Epithelial cell of proximal tubule (primary cell): Measurements from ENCODE around the gene FGD2. TPM values are rescaled to one million over a fixed set of nuclear protein-coding genes. Genes with fewer than 3 reads are reported as not detected.
"Not testable (repeated sequence)": the region's sequence is repeated elsewhere in the genome, so short reads cannot be mapped to it uniquely, and the experiment has no call there.

ENCODE experiments used
- DNase-seq: peaks from one replicate; pipeline ENCODE4 v3.0.0-alpha.2; 2011; ENCODE audit warnings: low read depth
- H3K4me3 ChIP-seq: 2 replicates; pipeline ENCODE4 v1.5.1; 2011; ENCODE audit warnings: low read depth, mild to moderate bottlenecking, low read length
- CTCF ChIP-seq: conservative IDR thresholded peaks from 2 replicates; pipeline ENCODE4 v1.5.1; 2012; ENCODE audit warnings: low read depth, mild to moderate bottlenecking, low read length
- total RNA-seq: library from RNA; depleted of rRNA; stranded (reverse); fragments of >200 nt; gene quantifications from 2 replicates; pipeline ENCODE4 v1.2.3, GENCODE V29; 2015

The FGD2 gene
- total RNA-seq, 1 donor from 2014 or later: not detected

- peak overlapping the region; percentile 97 for H3K4me3 ChIP-seq
- no peak for TF ChIP-seq CTCF
- no peak for DNase-seq
These were observed 20.7 kb upstream of the FGD2 start for GRCh38 chr6:36984581-36985416.

- H3K4me3 ChIP-seq: peak overlapping the region; percentile 97
- DNase-seq: no peak
- TF ChIP-seq CTCF: no peak
These were observed 20.0 kb upstream of the FGD2 start for GRCh38 chr6:36985417-36985807.

- no peak for DNase-seq
- H3K4me3 ChIP-seq: peak within 1 kb of the TSS; percentile 97
- no peak for TF ChIP-seq CTCF
These were observed 19.4 kb upstream of the FGD2 start, which contains the start of gene MTCH1 for GRCh38 chr6:36985808-36986703. MTCH1 (minus strand) TSS chr6:36986196; CDS start chr6:36986173, 23 bp downstream.

GRCh38 chr6:36986704-36987047, 18.8 kb upstream of the FGD2 start:
- no peak for DNase-seq
- H3K4me3 ChIP-seq: peak overlapping the region; percentile 97
- TF ChIP-seq CTCF: no peak

- H3K4me3 ChIP-seq: no peak overlapping the region
- no peak for TF ChIP-seq CTCF
- no peak for DNase-seq
These were observed 16.2 kb upstream of the FGD2 start for GRCh38 chr6:36989264-36989663.

GRCh38 chr6:36990401-36990800, 15.1 kb upstream of the FGD2 start:
- H3K4me3 ChIP-seq, DNase-seq: not testable (repeated sequence)

GRCh38 chr6:36997811-36998722, 7.4 kb upstream of the FGD2 start:
- TF ChIP-seq CTCF: no peak
- no peak for DNase-seq
- no peak overlapping the region for H3K4me3 ChIP-seq
